HG03025 (cell line): ENCODE data around the gene CD80.
"Not testable (repeated sequence)": the region's sequence is repeated elsewhere in the genome, so short reads cannot be mapped to it uniquely, and the experiment has no call there.

Experiments used
- ATAC-seq: cut with Tn5 transposase; IDR thresholded peaks from one replicate; pipeline ENCODE4 v1.9.1; 2021; ENCODE audit warnings: mild to moderate bottlenecking, moderate library complexity; ENCODE audit not compliant: unreplicated experiment, low FRiP score

The CD80 gene

DNA sequence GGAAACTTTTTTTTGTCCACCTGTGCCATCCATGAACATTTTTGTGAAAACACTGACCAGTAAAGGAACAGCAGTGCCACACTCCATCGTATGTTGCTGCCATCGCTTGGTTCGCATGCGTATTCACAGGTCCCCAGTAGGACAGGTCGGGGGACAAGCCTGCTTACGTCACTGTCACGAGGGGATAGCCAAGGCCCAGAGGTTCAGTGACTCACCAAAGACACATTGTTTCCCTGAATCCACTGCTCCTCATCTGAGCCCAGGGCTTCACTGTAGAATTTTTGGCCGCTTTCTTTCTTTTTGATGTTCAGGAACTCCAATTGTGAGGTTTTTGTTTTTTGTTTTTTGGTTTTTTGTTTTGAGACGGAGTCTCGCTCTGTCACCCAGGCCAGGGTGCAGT, 25.8 kb upstream of the CD80 start:
- ATAC-seq, result no peak

DNA sequence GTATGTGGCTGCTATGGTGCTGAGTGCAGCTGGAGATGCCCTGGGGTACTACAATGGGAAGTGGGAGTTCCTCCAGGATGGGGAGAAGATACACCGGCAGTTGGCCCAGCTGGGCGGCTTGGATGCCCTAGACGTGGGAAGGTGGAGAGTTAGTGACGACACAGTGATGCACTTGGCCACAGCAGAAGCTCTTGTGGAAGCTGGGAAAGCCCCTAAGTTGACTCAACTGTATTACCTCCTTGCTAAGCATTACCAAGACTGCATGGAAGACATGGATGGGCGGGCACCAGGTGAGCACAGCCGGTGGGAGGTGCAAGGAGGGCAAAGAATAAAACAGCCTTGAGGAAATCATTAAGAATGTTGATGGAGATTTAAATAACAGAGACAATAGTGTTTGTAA, 22.8 kb upstream of the CD80 start:
- no peak for ATAC-seq

DNA sequence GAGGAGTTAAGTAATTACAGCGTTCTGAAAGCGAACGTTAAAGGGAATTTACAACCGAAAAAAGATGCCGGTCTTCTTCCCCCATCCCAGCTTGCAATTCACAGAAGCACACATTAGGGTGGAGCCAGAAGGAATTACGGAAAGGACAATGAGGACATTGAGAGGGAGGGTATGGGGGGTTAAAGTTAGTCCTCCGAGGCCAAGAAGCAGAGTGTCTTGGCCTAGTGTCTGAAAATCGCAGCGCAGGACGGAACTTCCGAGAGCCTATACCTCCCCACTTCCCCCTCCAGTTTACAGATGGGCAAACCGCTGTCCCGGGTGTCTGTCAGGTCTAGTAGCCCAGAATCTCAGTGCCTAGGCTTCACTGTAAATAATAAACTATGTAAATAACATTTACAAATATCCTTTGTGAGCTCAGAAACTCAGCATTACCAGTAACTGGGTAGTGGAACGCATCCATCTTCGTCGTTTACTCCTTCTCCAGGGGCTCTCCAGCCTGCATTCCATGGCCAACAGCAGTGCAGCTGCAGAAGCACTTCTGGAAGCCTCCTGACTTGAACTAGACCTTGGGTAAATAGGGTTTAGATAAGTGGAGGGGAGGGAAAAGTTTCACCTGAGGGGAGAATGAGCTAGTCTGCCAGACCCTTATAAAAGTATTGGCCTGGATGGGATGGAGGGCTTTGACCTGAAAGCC, 20.8 kb upstream of the CD80 start:
- peak; percentile 73 for ATAC-seq

DNA sequence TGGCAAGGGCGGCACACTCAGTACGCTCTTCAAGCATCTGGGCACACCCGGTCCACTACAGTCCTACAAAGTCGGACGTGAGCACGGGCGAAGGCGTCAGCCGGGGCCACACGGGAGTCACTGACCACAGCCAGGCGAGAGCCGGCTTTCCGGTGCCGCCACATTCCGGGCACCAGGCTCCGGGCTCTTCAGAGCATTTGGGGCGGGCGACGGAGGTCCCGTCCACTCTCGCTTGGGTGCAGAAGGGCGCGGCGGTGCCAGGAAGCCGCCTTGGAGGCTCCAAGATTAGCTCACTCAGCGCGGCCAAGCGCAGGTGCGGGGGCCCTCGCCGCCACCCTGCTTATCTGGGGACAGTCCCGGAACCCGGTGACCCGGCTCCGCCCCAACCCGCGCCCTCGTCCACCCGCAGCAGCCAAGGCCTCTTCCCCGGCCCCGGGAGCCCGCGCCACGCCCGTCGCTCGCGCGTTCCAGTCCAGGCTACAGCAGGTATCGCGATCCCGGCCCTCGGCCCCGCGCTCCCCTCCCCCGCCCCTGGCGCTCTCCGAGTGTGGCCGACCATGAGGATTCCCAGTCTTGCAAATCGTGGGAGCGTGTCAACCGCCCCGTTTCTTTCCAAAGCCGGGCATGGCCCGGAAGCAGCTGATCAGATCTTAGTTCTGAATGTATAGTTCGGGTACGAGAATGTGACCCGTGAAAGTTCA, 20.1 kb upstream of the CD80 start, which contains the start of gene ADPRH:
Gene ADPRH, plus strand, starts transcription at position 127 of the 701 bp plus-strand sequence. CDS start 2,678 bp downstream, outside the sequence.
- ATAC-seq, result peak; percentile 59

DNA sequence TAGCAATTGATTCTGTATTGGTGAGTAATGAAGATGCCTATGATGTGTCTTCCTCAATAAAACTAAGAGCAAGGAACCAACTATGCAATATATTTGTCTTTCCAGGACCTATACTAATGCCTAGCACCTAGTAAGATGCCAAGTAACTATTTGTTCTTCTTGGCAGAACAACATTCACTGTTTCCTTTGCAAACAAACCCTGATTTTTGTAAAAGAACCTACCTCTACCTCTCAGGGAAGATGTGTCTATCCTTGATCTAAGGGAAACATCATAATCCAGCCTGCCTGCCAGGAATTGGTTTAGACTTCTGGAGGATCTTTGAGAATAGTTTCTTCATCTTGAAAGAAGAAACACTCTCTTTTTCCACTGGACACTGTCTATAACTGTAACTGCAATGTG, 16.1 kb upstream of the CD80 start:
- no peak for ATAC-seq

DNA sequence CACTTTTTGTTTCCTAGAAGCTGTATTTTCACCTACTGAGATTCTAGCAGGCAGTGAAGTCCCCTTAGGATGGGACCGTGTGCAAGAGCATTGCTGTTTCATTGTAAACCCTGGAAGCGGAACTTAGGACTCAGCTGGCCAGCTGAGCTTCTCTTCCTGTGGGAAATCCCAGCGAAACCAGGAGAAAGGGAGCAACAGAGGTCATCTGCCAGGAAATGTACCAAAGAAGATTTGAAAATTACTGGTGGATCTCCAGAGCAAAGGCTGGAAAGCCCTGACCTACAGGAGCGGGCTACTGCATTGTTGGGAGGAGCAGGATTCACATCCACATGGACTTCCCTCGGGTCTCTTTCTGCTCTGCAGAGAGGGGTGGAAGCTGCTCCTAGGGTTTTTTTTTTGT, 12.3 kb upstream of the CD80 start:
- no peak for ATAC-seq

DNA sequence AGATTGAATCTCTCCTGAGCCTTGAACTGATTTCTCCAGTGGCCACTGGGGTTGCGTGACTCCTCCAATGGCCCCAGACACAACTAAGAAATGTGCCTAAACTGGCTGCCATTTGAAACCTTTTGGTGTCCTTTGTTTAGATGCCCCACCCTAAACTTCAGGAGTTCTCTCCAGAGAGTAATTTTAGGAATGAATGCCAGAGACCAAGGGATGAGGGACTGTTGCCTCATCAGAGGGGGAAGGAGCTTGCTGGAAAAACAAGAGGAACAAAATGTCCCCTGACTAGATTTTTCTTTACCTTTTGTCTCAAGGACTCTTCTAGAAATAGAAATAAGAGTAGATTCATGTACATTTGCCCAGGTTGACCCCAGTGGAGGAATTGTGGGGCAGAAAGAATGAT, 11.8 kb upstream of the CD80 start:
- no peak for ATAC-seq

DNA sequence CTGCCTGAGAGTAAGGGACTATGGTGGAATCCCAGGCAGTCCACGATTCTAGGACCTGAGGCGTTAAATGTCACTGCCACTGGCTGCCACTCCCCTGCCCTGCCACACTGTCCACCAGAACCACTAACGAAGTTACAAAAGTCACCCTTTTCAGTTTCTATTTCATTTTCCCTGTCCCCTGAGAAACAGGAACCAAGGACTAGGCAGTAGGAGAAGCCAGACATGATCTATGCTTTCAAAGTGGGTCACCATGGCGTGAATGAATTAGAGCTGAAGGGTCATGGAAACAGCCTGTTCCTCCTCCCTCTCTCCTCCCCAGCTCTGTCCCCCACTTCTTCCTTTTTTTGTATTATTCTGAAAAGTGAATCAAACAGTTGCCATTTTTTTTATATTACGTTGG, 10.8 kb upstream of the CD80 start:
- ATAC-seq, result no peak

DNA sequence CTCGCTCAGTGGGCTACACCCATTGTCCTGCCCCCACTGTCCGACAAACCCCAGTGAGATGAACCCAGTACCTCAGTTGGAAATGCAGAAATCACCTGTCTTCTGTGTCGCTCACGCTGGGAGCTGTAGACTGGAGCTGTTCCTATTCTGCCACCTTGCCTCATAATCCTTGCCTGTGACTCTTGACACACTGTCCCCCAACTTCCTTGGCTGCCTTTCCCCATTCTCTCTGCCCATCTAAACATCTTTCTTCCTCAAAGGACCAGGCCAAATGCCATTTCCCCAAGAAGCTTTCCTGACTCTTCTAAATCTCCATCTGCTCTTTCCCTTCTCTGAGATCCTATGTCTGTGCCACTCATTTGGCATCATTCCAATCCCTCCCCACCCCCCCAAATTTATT, 9.7 kb upstream of the CD80 start:
- no peak for ATAC-seq

DNA sequence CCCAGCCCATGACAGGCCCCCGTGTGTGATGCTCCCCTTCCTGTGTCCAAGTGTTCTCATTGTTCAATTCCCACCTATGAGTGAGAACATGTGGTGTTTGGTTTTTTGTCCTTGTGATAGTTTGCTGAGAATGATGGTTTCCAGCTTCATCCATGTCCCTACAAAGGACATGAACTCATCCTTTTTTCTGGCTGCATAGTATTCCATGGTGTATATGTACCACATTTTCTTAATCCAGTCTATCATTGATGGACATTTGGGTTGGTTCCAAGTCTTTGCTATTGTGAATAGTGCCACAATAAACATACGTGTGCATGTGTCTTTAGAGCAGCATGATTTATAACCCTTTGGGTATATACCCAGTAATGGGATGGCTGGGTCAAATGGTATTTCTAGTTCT, 3.9 kb upstream of the CD80 start:
- ATAC-seq, result not testable (repeated sequence)

DNA sequence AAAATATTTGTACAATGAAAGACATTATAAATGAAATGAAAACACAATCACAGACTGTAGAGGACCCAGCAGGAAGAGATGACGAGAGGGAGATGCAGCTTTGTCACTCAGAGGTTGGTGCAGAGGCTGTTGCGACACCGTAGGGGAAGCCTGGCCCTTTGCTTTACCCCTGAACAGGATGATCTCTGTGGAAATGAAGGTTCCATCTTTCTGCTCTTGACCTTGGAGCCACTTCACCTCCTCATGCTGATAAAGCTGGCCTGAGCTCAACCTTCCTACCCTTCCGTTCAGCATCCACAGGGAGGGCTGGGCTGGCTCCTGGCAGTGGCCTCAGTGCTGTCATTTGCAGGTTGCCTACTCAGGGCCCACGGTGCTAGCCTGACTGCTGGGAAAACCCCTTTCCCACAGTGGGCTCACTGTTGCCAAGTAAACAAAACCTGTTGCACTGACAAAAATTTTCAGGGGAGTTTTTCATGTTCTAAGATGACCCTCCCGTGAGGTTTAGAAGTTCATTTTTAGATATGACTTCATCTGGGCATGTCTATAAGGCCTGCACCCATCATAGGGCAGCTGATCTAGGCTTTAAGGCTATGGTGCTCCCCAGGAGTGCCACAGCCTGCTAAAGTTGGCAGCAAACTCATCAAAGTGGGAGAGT, 3.0 kb upstream of the CD80 start:
- peak; percentile 46 for ATAC-seq

DNA sequence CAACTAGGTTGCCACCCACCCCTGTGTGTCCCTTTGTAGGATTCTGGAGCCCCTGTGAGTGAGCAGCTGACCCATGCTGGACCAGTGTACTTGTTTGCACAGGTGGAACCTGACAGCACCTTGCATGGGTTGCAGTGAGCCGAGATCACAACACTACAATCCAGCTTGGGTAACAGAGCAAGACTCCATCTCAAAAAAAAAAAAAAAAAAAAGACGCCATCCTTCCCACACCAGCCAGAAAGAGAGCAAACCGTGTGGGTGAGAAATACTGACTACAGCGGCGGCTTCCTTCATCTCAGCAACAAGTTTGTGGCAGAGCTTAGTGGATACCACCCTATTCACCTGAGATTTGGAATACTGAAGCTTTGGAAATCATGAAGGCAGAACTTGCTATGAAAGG, 746 bp upstream of the CD80 start:
- no peak for ATAC-seq

DNA sequence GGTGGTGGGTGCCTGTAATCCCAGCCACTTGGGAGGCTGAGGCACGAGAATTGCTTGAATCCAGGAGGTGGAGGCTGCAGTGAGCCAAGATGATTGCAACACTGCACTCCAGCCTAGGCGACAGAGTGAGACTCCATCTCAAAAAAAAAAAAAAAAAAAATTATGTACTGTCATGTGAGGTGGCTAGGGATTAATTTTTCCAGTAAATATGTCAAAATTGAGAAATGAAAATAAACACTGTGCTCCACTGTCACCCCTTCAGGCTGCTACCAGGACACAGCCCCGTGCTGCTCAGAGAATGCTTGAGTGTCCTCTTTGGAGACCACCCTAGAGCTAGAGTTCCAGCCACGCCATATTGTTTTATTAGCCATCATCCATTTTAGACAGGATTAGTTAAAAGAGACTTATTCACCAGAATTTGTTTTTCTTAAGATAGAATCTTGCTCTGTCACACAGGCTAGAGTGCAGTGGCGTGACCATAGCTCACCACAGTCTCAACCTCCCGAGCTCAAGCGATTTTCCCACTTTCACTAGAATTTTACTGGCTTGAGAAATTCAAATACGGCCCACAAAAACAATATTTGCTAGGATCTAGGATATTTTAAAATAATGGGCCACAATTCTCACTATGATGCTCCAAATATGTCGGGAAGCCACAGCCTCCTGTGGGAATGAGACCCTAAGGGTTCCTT, 642 bp downstream of the CD80 start:
- no peak for ATAC-seq

DNA sequence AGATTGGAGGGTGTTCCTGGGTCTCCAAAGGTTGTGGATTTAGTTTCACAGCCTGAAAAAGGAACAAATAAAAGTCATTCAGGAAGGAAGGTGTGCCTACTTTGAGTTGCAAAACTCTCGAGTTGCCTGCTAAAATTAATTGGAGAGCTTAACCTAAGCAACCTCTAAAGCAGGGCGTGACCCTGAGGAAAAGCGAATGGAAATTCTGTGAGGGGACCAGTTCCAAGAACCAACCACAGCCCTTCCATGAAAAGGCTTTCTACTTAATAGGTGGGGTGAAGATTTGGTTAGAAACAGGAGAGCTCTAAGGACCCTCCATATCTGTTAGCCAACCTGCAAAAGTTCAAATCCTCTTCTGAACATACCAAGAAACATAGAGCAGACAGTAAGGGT, 1.5 kb downstream of the CD80 start:
- no peak for ATAC-seq

DNA sequence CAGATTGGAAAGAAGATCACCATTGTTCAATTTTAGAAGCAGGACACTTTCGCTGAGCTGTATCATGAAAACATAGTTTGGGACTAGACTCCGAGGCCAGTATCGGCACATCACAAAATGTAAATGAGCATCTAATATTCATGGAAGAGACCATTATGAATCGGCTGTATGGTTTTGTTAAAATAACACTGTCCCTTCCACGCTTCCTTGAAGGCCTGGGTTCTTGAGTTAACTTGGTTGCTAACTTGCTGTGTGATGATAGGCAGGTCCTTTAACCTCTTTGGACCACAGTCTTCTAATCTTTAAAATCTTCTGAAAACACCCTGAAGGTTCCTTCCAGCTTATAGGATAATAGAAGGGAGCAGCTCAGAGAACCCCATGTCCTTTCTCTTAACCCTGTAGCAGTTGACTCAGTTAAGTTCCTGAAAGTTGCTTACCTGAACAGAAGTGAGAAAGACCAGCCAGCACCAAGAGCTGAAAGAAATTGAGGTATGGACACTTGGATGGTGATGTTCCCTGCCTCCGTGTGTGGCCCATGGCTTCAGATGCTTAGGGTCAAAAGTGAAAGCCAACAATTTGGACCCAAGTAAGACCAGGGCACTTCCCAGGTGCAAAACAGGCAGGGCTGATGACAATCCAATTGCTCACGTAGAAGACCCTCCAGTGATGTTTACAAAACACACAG, 2.1 kb downstream of the CD80 start:
- no peak for ATAC-seq

DNA sequence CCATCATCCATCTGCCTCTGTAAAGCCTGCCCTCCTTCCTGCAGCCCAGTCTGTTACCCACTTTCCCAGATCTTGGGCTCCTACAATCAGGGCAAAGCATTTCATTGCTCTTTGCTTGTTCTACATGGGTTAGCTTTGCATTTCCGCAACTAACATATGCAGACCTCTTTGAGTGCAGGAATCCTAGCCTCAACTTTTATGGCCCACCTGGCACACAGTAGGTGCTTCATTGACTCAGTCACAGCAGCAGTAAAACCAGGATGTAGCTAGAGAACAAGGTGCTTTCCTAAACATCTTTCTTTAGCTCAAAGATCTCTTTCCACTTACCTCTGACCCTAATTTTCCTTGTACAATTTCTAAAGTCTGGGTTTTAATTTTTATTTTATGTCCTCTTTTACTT, 3.5 kb downstream of the CD80 start:
- no peak for ATAC-seq

DNA sequence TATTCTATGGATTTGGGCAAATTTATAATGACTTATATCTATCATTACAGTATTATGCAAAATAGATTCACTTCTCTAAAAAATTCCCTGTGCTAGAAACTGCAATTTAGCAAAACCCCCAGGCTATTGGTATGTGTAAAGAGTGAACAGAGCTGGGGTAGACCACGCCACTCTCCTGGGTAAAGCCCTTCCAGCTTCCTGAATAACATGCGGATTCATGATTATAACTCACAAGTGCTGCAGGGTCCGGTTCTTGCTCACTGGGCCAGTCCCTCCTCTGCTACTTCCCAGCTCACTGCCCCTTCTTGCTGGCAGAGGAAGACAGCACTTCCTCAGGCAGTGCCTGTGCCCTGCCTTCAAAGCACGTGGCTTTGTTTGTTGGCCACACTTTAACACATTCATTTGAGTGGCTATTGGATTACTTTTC, 4.1 kb downstream of the CD80 start:
- no peak for ATAC-seq

DNA sequence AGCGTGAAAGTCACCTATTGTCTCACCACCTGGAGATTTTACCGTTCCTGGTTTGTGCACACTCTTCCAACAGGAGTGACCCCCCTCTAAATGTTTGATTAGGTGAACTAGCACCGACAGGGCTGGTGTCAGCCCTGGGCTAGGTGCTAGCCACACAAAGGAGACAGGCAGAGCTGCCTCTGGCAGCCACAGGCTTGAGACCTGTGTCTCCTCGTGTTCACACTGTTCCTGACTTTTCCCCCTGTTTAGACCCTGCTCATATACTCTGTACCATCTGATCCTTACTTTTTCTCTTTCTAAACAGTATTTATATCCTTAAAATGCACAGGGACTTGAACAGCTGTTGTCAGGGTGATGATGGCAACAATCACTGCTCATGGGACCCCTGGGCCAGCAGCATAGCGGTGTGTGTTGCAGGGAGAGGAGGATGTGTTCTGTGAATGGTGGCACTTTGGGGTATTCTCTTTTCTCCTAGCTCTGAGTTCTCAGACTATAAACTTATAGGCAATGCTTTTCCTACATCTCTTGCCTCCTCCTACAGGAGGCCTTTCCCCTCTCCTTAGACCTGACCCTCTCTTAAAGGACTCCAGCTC, 5.5 kb downstream of the CD80 start:
- no peak for ATAC-seq

DNA sequence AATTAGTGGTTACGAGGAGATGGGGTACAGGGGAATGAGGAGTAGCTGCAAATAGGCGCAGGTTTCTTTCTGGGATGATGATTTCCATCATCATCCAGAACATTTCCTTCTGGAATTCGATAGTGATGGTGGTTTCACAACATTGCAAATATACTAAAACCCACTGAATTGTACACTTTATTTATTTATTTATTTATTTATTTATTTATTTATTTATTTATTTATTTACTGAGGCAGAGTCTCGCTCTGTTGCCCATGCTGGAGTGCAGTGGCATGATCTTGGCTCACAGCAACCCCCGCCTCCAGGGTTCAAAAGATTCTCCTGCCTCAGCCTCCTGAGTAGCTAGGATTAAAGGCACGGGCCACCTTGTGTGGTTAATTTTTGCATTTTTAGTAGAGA, 6.5 kb downstream of the CD80 start:
- not testable (repeated sequence) for ATAC-seq

DNA sequence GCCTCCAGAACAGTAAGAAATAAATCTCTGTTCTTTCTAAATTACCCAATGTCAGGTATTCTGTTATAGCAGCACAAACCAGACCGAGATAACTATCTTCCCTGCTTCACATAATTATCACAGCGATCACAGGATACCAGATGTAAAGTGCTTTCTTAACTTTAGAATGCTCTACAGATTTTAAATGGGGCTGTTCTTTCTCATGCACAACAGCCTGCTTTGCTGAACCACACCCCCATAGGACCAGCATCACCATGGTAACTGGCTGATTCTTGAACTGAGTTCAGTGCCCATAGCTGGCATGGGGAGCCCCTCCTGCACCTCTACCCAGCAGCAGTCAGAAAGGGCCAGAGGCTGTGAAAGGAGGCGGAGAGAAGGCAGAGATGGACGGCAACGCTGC, 7.8 kb downstream of the CD80 start:
- ATAC-seq, result no peak
